ENCODE results near the gene PPM1H.

The PPM1H gene

GRCh38 chr12:62718762-62719426, 216.1 kb downstream of the PPM1H start:
- no peak for TF ChIP-seq CTCF (IDR thresholded peaks at IDR 0.05; ENCODE audit: low read depth, low read length)
- no peaks in the 10 kb centered on the region for H3K27me3 ChIP-seq (ENCODE audit: insufficient read depth, low read depth, severe bottlenecking)
- no peak overlapping the region for H3K27ac ChIP-seq
- no peak overlapping the region for H3K4me3 ChIP-seq (ENCODE audit: low read depth, low read length)
- DNase-seq: no peak
- peaks cover 21% of the 10 kb centered on the region for H3K36me3 ChIP-seq
- H3K9me3 ChIP-seq (ENCODE audit: severe bottlenecking): no peaks in the 10 kb centered on the region

GRCh38 chr12:62717643-62718042, 217.3 kb downstream of the PPM1H start:
- Histone ChIP-seq H3K27ac (peak overlapping the region; percentile 54), H3K4me3 (ENCODE audit: low read depth, low read length) (no peak overlapping the region), H3K27me3 (ENCODE audit: insufficient read depth, low read depth, severe bottlenecking) (no peaks in the 10 kb centered on the region), H3K36me3 (peaks cover 21% of the 10 kb centered on the region), H3K9me3 (ENCODE audit: severe bottlenecking) (no peaks in the 10 kb centered on the region)
- DNase-seq: no peak
- no peak for TF ChIP-seq CTCF (IDR thresholded peaks at IDR 0.05; ENCODE audit: low read depth, low read length)

DNA sequence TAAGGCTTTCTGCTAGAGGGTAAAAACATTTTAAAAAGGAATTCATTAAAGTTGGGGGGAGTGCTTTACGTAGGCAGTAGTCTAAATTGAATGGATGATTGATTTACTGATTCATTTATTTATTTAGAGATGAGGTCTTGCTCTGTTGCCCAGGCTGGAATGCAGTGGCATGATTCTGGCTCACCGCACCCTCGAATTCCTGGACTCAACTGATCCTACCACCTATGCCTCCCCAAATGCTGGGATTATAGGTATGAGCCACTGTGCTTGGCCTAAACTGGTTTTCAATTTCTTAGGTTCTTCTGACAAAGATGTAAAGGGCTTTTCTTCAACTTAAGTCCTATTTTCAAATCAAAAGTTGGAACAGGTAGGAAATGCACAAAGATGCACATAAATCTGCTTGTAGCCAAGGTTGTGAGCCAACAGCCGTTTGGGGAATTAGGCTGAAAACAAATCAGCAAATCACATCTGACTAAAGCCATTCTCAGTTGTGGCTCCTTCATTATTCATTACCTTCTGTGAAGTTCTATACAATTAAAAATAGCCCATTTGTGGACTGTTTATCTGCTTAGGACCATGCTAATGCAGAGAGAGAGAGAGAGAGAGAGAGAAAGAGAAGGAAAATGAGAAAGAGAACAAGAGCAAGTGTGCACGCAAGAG, 218.0 kb downstream of the PPM1H start:
- H3K9me3 ChIP-seq (ENCODE audit: severe bottlenecking): no peaks in the 10 kb centered on the region
- no peaks in the 10 kb centered on the region for H3K27me3 ChIP-seq (ENCODE audit: insufficient read depth, low read depth, severe bottlenecking)
- no peak for TF ChIP-seq CTCF (IDR thresholded peaks at IDR 0.05; ENCODE audit: low read depth, low read length)
- H3K27ac ChIP-seq: peak overlapping the region; percentile 54
- no peak for DNase-seq
- peaks cover 21% of the 10 kb centered on the region for H3K36me3 ChIP-seq
- H3K4me3 ChIP-seq (ENCODE audit: low read depth, low read length): no peak overlapping the region

DNA sequence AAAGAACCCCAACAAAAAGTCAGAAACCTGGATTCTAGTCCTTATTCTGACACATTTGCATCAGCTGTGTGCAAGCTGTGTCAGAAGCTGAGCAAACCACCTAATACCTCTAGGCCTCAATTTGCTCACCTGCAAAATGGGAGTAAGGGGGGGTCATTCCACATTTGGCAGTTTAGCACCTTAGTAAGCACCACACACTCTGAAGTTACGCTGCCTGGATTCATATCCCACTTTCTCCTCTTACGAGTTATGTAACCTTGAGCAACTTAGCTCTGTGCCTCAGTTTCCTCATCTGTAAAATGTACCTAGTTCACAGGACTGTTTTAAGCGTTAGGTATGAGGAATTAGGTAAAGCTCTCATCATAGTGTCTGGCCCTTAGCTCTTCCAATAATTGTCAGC, 218.9 kb downstream of the PPM1H start:
- DNase-seq: no peak
- H3K27ac ChIP-seq: no peak overlapping the region

DNA sequence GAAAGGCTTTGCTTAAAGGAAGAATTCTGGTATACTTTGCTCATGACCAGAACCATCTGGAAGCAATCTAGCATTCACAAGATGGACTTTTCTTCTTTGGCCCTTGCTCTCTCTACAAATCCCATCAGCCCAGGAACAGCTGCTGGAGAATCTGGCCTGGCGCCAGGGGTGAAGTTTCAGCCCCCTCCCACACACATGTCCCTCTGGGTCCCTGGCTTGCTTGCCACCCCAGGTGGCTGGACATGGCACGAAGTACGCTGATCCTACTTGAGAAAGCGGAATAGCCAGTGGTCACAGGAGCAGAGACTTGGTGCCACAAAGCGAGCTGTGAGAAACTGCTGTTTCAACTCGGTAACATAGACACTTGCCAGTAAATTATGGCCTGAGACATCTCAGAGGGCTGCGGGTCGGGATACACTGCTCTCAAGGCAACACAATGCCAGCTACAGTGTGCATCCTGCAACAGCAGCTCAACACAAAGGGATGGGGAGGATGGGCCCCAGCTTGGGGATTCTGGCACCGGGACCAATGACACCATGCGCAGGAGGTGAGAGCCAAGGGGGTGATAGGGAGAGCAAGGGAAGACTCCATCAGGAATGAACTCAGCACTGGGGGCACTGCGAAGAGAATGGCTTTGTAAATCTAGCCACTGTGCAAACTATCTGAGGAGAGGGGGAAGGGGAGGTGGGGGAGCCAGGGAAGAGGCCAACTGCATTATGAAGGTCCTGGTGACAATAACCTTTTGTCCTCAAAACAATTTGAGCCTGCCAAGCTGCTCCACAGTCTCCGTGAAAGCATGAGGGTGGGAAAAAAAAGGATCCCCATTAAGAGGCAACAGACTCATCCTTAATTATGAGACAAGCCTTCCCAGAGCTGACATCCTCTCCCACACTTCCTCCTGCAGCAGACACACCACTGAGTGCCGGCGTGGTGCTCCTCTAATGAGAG, 219.9 kb downstream of the PPM1H start:
- Histone ChIP-seq H3K9me3 (ENCODE audit: severe bottlenecking) (no peaks in the 10 kb centered on the region), H3K36me3 (peaks cover 21% of the 10 kb centered on the region), H3K27ac (no peak overlapping the region), H3K4me3 (ENCODE audit: low read depth, low read length) (no peak overlapping the region), H3K27me3 (ENCODE audit: insufficient read depth, low read depth, severe bottlenecking) (no peaks in the 10 kb centered on the region)
- no peak for DNase-seq
- TF ChIP-seq CTCF (IDR thresholded peaks at IDR 0.05; ENCODE audit: low read depth, low read length): no peak

More for the DNA sequence above, 218.9 kb downstream of the PPM1H start:
- no peak overlapping the region for H3K4me3 ChIP-seq (ENCODE audit: low read depth, low read length)
- H3K9me3 ChIP-seq (ENCODE audit: severe bottlenecking): no peaks in the 10 kb centered on the region
- no peaks in the 10 kb centered on the region for H3K27me3 ChIP-seq (ENCODE audit: insufficient read depth, low read depth, severe bottlenecking)
- peaks cover 21% of the 10 kb centered on the region for H3K36me3 ChIP-seq
- no peak for TF ChIP-seq CTCF (IDR thresholded peaks at IDR 0.05; ENCODE audit: low read depth, low read length)

Measured in WERI-Rb-1 (cell line).